Mesendoderm (in vitro differentiated cells): Measurements from ENCODE around the gene CDH23.

Experiments
- DNase-seq: peaks from one replicate; pipeline ENCODE4 v3.0.0; 2013
- H2AK5ac ChIP-seq: 2 replicates; pipeline ENCODE4 v1.6.1; 2013; ENCODE audit warnings: low read length, inconsistent platforms
- H2BK120ac ChIP-seq: 2 replicates; pipeline ENCODE4 v1.6.1; 2013; ENCODE audit warnings: low read depth, mild to moderate bottlenecking, low read length, moderate library complexity, mixed read lengths
- H2BK15ac ChIP-seq: replicated peaks from 2 replicates; pipeline ENCODE4 v1.6.1; 2013; ENCODE audit warnings: low read depth, mild to moderate bottlenecking, moderate library complexity
- H2BK5ac ChIP-seq: 2 replicates; pipeline ENCODE4 v1.6.1; 2013; ENCODE audit warnings: low read length, inconsistent platforms
- H3K18ac ChIP-seq: 2 replicates; pipeline ENCODE4 v1.6.1; 2013; ENCODE audit warnings: mild to moderate bottlenecking, low read length, mixed read lengths
- H3K23ac ChIP-seq: one replicate; pipeline ENCODE4 v1.6.1; 2013; ENCODE audit warnings: low read length
- H3K27ac ChIP-seq: 2 replicates; pipeline ENCODE4 v1.5.1; 2013; ENCODE audit warnings: low read depth, mild to moderate bottlenecking, inconsistent platforms, low read length, moderate library complexity
- H3K27me3 ChIP-seq: 2 replicates; pipeline ENCODE4 v1.6.1; 2013; ENCODE audit warnings: low read length, control low read depth, mild to moderate bottlenecking, inconsistent platforms; ENCODE audit not compliant: insufficient read depth, poor library complexity
- H3K36me3 ChIP-seq: 2 replicates; pipeline ENCODE4 v1.6.1; 2013; ENCODE audit warnings: low read length, inconsistent platforms; ENCODE audit not compliant: control insufficient read depth, insufficient read depth
- H3K4ac ChIP-seq: one replicate; pipeline ENCODE4 v1.6.1; 2013; ENCODE audit warnings: low read depth, mild to moderate bottlenecking, low read length, moderate library complexity
- H3K4me1 ChIP-seq: 2 replicates; pipeline ENCODE4 v1.6.1; 2013; ENCODE audit warnings: low read depth, low read length, inconsistent platforms; ENCODE audit not compliant: control insufficient read depth
- H3K4me2 ChIP-seq: 2 replicates; pipeline ENCODE4 v1.6.1; 2013; ENCODE audit warnings: low read length
- H3K4me3 ChIP-seq: 2 replicates; pipeline ENCODE4 v1.5.1; 2013; ENCODE audit warnings: mild to moderate bottlenecking, low read length
- H3K56ac ChIP-seq: one replicate; pipeline ENCODE4 v1.6.1; 2013; ENCODE audit warnings: low read length
- H3K79me1 ChIP-seq: 2 replicates; pipeline ENCODE4 v1.6.1; 2013; ENCODE audit warnings: low read length, inconsistent platforms
- H3K79me2 ChIP-seq: 2 replicates; pipeline ENCODE4 v1.6.1; 2013; ENCODE audit warnings: mild to moderate bottlenecking, low read length; ENCODE audit not compliant: control insufficient read depth, insufficient read depth
- H3K9ac ChIP-seq: 2 replicates; pipeline ENCODE4 v1.6.1; 2013; ENCODE audit warnings: low read length, inconsistent platforms
- H4K5ac ChIP-seq: one replicate; pipeline ENCODE4 v1.6.1; 2013; ENCODE audit warnings: low read length
- H4K8ac ChIP-seq: one replicate; pipeline ENCODE4 v1.6.1; 2013; ENCODE audit warnings: low read depth, mild to moderate bottlenecking, control low read depth, low read length, moderate library complexity
- WGBS: extraction: QIAGEN DNeasy Blood & Tissue Kit; methylation state at CpG from one replicate; pipeline ENCODE4 v1.1.7; 2013; ENCODE audit warnings: low lambda C conversion rate, missing lambda C conversion rate; ENCODE audit not compliant: insufficient coverage; ENCODE audit errors: extremely low coverage; 5-methylcytosine and 5-hydroxymethylcytosine counted together

The CDH23 gene

GRCh38 chr10:71757399-71757922 is 360.7 kb downstream of the CDH23 start:
- Histone ChIP-seq H2BK15ac (no peak overlapping the region), H3K23ac (no peak overlapping the region), H3K27me3 (no peaks in the 10 kb centered on the region), H2AK5ac (no peak overlapping the region), H2BK5ac (no peak overlapping the region), H3K9ac (no peak overlapping the region), H3K4ac (no peak overlapping the region), H3K18ac (no peak overlapping the region), H3K4me1 (no peaks in the 10 kb centered on the region), H2BK120ac (no peak overlapping the region), H3K27ac (no peak overlapping the region), H3K56ac (no peak overlapping the region), H3K4me2 (no peak overlapping the region), H3K79me1 (no peaks in the 10 kb centered on the region), H3K79me2 (no peaks in the 10 kb centered on the region), H3K4me3 (no peak overlapping the region), H4K8ac (no peak overlapping the region), H3K36me3 (no peaks in the 10 kb centered on the region), H4K5ac (no peak overlapping the region)
- WGBS = no CpG with 5 or more reads among the region's 11 CpGs
- no peak for DNase-seq

- H2AK5ac ChIP-seq = no peak overlapping the region
- no peak overlapping the region for H3K9ac ChIP-seq
- DNase-seq = no peak
- H3K23ac ChIP-seq = no peak overlapping the region
- H2BK5ac ChIP-seq = no peak overlapping the region
- no peak overlapping the region for H3K4me2 ChIP-seq
- no peak overlapping the region for H3K18ac ChIP-seq
- H3K36me3 ChIP-seq = no peaks in the 10 kb centered on the region
- H2BK120ac ChIP-seq = no peak overlapping the region
- no peak overlapping the region for H2BK15ac ChIP-seq
- H4K8ac ChIP-seq = no peak overlapping the region
- no peaks in the 10 kb centered on the region for H3K4me1 ChIP-seq
- H3K4me3 ChIP-seq = no peak overlapping the region
- H4K5ac ChIP-seq = no peak overlapping the region
- no peak overlapping the region for H3K56ac ChIP-seq
- H3K27me3 ChIP-seq = no peaks in the 10 kb centered on the region
- no peaks in the 10 kb centered on the region for H3K79me1 ChIP-seq
- WGBS = no CpG with 5 or more reads among the region's 3 CpGs
- H3K79me2 ChIP-seq = no peaks in the 10 kb centered on the region
- H3K4ac ChIP-seq = no peak overlapping the region
- H3K27ac ChIP-seq = no peak overlapping the region
Observed at GRCh38 chr10:71761105-71761511, 364.4 kb downstream of the CDH23 start.

- Histone ChIP-seq H4K5ac (no peak overlapping the region), H2BK120ac (no peak overlapping the region), H3K9ac (no peak overlapping the region), H3K56ac (no peak overlapping the region), H2BK15ac (no peak overlapping the region), H2BK5ac (no peak overlapping the region), H3K4me1 (no peaks in the 10 kb centered on the region), H3K79me1 (no peaks in the 10 kb centered on the region), H3K27me3 (no peaks in the 10 kb centered on the region), H3K4me3 (no peak overlapping the region), H3K36me3 (no peaks in the 10 kb centered on the region), H4K8ac (no peak overlapping the region), H3K18ac (no peak overlapping the region), H3K27ac (no peak overlapping the region), H2AK5ac (no peak overlapping the region), H3K4ac (no peak overlapping the region), H3K4me2 (no peak overlapping the region), H3K79me2 (no peaks in the 10 kb centered on the region), H3K23ac (no peak overlapping the region)
- no peak for DNase-seq
- no CpG with 5 or more reads among the region's 26 CpGs for WGBS
Observed at GRCh38 chr10:71761541-71762113, 364.9 kb downstream of the CDH23 start.

DNA sequence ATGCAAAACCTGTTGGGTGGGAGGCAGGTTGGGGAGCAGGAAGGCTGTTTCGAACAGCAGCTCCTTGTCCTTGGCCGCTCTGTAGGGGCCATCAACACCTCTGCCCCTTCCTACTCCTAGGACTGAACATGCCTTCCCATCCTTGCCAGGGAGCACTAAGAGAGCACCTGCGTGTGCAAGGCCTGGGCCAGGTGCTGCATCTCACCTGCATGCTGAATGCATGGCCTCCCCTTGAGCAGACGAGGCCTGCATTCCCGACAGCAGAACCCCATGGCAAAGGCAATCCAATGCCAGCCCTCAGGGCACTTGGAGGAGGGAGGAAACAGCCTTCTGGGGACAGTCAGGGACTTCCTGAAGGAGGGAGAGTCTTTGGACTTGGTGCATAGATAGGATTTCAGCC is 365.6 kb downstream of the CDH23 start:
- Histone ChIP-seq H3K4ac (no peak overlapping the region), H2BK15ac (no peak overlapping the region), H3K4me2 (no peak overlapping the region), H3K27me3 (no peaks in the 10 kb centered on the region), H3K4me3 (no peak overlapping the region), H3K27ac (no peak overlapping the region), H3K4me1 (no peaks in the 10 kb centered on the region), H4K5ac (no peak overlapping the region), H3K18ac (no peak overlapping the region), H4K8ac (no peak overlapping the region), H3K9ac (no peak overlapping the region), H2BK120ac (no peak overlapping the region), H3K79me1 (no peaks in the 10 kb centered on the region), H2BK5ac (no peak overlapping the region), H3K36me3 (no peaks in the 10 kb centered on the region), H3K79me2 (no peaks in the 10 kb centered on the region), H2AK5ac (no peak overlapping the region), H3K56ac (no peak overlapping the region), H3K23ac (no peak overlapping the region)
- WGBS = no CpG with 5 or more reads among the region's 5 CpGs
- DNase-seq = no peak

GRCh38 chr10:71763352-71764127 is 366.8 kb downstream of the CDH23 start:
- Histone ChIP-seq H4K8ac (no peak overlapping the region), H3K4ac (no peak overlapping the region), H3K4me2 (no peak overlapping the region), H4K5ac (no peak overlapping the region), H3K18ac (no peak overlapping the region), H3K79me2 (no peaks in the 10 kb centered on the region), H3K36me3 (no peaks in the 10 kb centered on the region), H3K79me1 (no peaks in the 10 kb centered on the region), H2AK5ac (no peak overlapping the region), H3K27ac (no peak overlapping the region), H2BK15ac (no peak overlapping the region), H2BK120ac (no peak overlapping the region), H2BK5ac (no peak overlapping the region), H3K56ac (no peak overlapping the region), H3K4me3 (no peak overlapping the region), H3K23ac (no peak overlapping the region), H3K4me1 (no peaks in the 10 kb centered on the region), H3K27me3 (no peaks in the 10 kb centered on the region), H3K9ac (no peak overlapping the region)
- no peak for DNase-seq
- WGBS = no CpG with 5 or more reads among the region's 11 CpGs
